Body of pancreas (tissue), 4 donors: ENCODE measurements around the gene VPS33B. TPM values are rescaled to one million over a fixed set of nuclear protein-coding genes. Genes with fewer than 3 reads are reported as not detected.

Experiments used
- ATAC-seq: fragments of 150-250 bp; one replicate; pipeline ENCODE4 v1.9.1; 2016
- DNase-seq, 4 donors: peaks; one replicate each; pipeline ENCODE4 v3.0.0-alpha.2; 2019
- H3K27ac ChIP-seq, 4 donors: fragments of 200-600 bp; sonication (generic); 1 replicate in 3 of 4; 2 replicates in 1 of 4; pipeline versions ENCODE4 v1.5.1 to v1.6.1; 2016 to 2019; ENCODE audit warnings: mild to moderate bottlenecking in 1 of 4, mixed read lengths in 1 of 4, moderate library complexity in 1 of 4
- H3K27me3 ChIP-seq, 2 donors: fragments of 200-600 bp; sonication (generic); one replicate each; pipeline ENCODE4 v1.6.0; 2016; ENCODE audit warnings: mild to moderate bottlenecking in 1 of 2
- H3K36me3 ChIP-seq, 2 donors: fragments of 200-600 bp; sonication (generic); replicated peaks in 1 of 2; 2 replicates each; pipeline ENCODE4 v1.5.1; 2016; ENCODE audit warnings: low read depth in 2 of 2; ENCODE audit not compliant: insufficient read depth in 1 of 2
- H3K4me1 ChIP-seq: fragments of 200-600 bp; sonication (generic); one replicate; pipeline ENCODE4 v1.6.0; 2016
- H3K4me3 ChIP-seq, 2 donors: fragments of 200-600 bp; sonication (generic); 1 replicate in 1 of 2; 2 replicates in 1 of 2; pipeline ENCODE4 v1.5.1; 2016 to 2019
- H3K9me3 ChIP-seq, 3 donors: fragments of 200-600 bp; sonication (generic); 1 replicate in 2 of 3; 2 replicates in 1 of 3; pipeline ENCODE4 v1.5.1; 2016
- CTCF ChIP-seq, 7 experiments: fragments of 450-650 bp in 4 of 7; fragments of 200-600 bp in 3 of 7; sonication (generic) in 3 of 7; IDR thresholded peaks; one replicate each; pipeline ENCODE4 v1.5.1; 2016 to 2019; ENCODE audit warnings: antibody characterized with exemption in 7 of 7
- POLR2A ChIP-seq, 3 donors: fragments of 450-650 bp; IDR thresholded peaks; one replicate each; pipeline ENCODE4 v1.6.1; 2016; ENCODE audit warnings: antibody characterized with exemption in 3 of 3, mild to moderate bottlenecking in 2 of 3
- WGBS, 2 donors: methylation state at CpG; one replicate each; pipeline ENCODE4 v1.1.5; 2017; 5-methylcytosine and 5-hydroxymethylcytosine counted together
- intact Hi-C: fragments of 100-400 bp; cut with DNase I; formaldehyde crosslinking; loops from one replicate; pipeline ENCODE4 v1.15.1; 2023
- total RNA-seq, 2 donors: library from RNA; depleted of rRNA; stranded (reverse); fragments of >200 nt; gene quantifications; one replicate each; pipeline ENCODE4 v1.1.0, GENCODE V29; 2016

The VPS33B gene
- total RNA-seq, 2 donors from 2014 or later: 8.3 to 10.5 TPM

- Histone ChIP-seq H3K4me3 (peak overlapping the region; percentile 14 to 39), H3K9me3 (no peaks in the 10 kb centered on the region), H3K4me1 (peaks cover 31% of the 10 kb centered on the region), H3K27ac (peak overlapping the region; percentile 40 to 98 (median 92)), H3K27me3 (no peaks in the 10 kb centered on the region), H3K36me3 (peaks cover 0 to 6% of the 10 kb centered on the region in 2 donors)
- TF ChIP-seq POLR2A (IDR thresholded peaks at IDR 0.05) (peak in 2 of 3 donors; percentile 74), CTCF (IDR thresholded peaks at IDR 0.05) (peak; percentile 79 to 98 (median 90))
- DNase-seq: peak; percentile 78 to 84 (median 80)
- WGBS, 2 donors: 1 to 3% methylated on average over 16 to 56 of the region's 56 CpGs
- peak; percentile 51 for ATAC-seq
- intact Hi-C loops: no loop called here
Measured at GRCh38 chr15:90956274-90957030, 65.9 kb downstream of the VPS33B start.

GRCh38 chr15:90955624-90956273 is 66.6 kb downstream of the VPS33B start:
- peaks cover 31% of the 10 kb centered on the region for H3K4me1 ChIP-seq
- no peaks in the 10 kb centered on the region for H3K9me3 ChIP-seq
- 34 to 41% methylated on average over 18 to 20 of the region's 20 CpGs for WGBS, 2 donors
- H3K36me3 ChIP-seq: peaks cover 0 to 8% of the 10 kb centered on the region in 2 donors
- ATAC-seq (no peak), DNase-seq (peak; percentile 57 to 91 (median 69))
- no peak for TF ChIP-seq POLR2A (IDR thresholded peaks at IDR 0.05)
- TF ChIP-seq CTCF (IDR thresholded peaks at IDR 0.05): no peak
- no peak overlapping the region for H3K4me3 ChIP-seq
- peak overlapping the region; percentile 40 to 98 (median 92) for H3K27ac ChIP-seq
- intact Hi-C loops: no loop called here
- H3K27me3 ChIP-seq: no peaks in the 10 kb centered on the region

DNA sequence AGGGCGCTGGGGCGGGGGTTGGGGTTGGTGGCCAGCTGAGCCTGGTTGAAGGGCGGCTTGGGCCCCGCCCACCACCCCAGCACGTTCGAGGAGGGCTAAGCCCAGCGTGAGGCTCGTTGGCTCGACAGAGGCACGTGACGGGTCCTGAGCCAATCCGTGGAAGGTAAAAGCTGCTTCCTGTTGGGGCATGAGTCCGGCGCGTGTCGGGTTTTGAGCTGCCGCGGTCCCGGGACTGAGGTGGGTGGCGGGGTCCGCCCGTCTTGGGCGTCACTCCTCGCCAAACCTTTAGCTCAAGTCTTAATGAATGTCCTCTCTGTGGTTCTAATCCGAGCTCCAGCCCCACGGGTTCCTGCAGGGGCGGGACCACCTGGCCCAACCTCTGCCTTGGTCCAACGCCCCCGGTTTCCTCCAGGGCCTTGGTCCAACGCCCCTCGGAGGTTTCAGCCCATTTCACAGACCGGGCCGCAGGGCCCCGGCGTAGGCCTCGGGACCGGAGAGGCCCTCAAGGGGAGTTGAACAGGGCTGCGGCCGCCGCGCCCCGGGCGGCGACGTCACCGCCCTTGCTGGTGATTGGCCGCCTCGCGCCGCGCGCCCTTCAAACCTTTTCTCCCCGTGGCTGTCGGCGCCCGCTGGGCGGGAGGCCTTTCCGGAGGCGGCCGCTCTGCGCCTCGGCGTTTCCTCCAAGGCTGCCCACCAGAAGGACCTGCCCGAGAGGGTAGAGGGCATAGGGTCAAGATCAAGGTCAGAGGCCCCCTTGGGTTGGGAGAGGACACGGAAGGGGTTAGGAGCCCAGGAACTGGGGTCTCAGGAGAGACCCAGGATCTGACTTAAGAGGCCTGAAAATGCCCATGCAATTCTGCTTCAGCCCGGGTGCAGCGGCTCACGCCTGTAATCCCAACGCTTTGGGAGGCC is 67.4 kb downstream of the VPS33B start, which contains the start of gene RCCD1:
Gene RCCD1, plus strand, starts transcription at position 173 of the 912 bp plus-strand sequence. CDS start 1,851 bp downstream, outside the sequence.
- Histone ChIP-seq H3K27ac (peak within 1 kb of the TSS; percentile 72 to 98 (median 92)), H3K4me3 (peak within 1 kb of the TSS; percentile 39 to 60), H3K9me3 (no peaks in the 10 kb centered on the region), H3K36me3 (peaks cover 0 to 11% of the 10 kb centered on the region in 2 donors), H3K4me1 (peaks cover 31% of the 10 kb centered on the region), H3K27me3 (no peaks in the 10 kb centered on the region)
- 1 to 9% methylated on average over 13 to 69 of the region's 69 CpGs for WGBS, 2 donors
- intact Hi-C loops: loop anchor here (5.0 kb wide), 1 partner anchor 87 kb away; no protein-coding TSS in a partner anchor
- TF ChIP-seq CTCF (IDR thresholded peaks at IDR 0.05) (no peak), POLR2A (IDR thresholded peaks at IDR 0.05) (peak; percentile 35 to 79 (median 79))
- DNase-seq (peak; percentile 94 to 97 (median 96)), ATAC-seq (peak; percentile 92)

DNA sequence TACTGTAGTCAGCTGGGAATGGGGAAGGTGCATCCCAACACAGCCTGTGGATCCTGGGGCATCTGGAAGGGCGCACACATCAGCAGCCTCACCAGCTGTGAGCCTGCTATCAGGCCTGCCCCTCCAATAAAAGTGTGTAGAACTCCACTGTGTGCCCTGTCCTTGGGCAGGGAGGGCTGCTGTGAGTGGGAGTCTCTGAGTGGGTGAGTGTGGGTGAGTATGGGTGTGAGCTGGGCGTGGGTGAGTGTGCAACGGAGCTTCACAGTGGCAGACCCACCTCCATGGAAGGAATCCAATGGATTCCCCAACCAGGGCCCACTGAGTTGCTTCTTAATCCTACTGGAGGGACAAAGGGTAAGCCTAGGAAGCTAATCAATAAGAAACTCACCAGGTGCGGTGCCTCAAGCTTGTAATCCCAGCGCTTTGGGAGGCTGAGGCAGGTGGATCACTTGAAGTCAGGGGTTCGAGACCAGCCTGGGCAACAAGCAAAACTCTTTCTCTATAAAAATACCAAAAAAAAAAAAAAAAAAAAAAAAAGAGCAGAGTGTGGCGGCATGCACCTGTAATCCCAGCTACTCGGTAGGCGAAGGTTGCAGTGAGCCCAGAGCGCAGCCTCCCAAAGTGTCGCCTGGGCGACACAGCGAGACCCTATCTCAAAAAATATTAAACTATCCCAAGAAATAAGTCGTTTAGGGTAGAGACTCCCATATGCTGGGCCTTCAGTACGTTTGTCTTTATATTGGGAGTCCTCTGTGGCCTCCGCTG is 68.3 kb downstream of the VPS33B start:
- no peaks in the 10 kb centered on the region for H3K9me3 ChIP-seq
- peaks cover 31% of the 10 kb centered on the region for H3K4me1 ChIP-seq
- intact Hi-C loops: loop anchor here (5.0 kb wide), 1 partner anchor 88 kb away; no protein-coding TSS in a partner anchor
- no peak for DNase-seq
- peak overlapping the region; percentile 72 to 98 (median 92) for H3K27ac ChIP-seq
- ATAC-seq: no peak
- H3K27me3 ChIP-seq: no peaks in the 10 kb centered on the region
- no peak overlapping the region for H3K4me3 ChIP-seq
- TF ChIP-seq POLR2A (IDR thresholded peaks at IDR 0.05): no peak
- WGBS, 2 donors: 63 to 69% methylated on average over 16 of the region's 16 CpGs
- peaks cover 3 to 20% of the 10 kb centered on the region in 2 donors for H3K36me3 ChIP-seq
